Endothelial cell (in vitro differentiated cells): ENCODE results near the gene TTBK1. TPM values are rescaled to one million over a fixed set of nuclear protein-coding genes. Genes with fewer than 3 reads are reported as not detected.

Experiments
- DNase-seq: peaks from one replicate; pipeline ENCODE4 v3.0.0; 2021; ENCODE audit warnings: low spot score
- H3K27ac Mint-ChIP-seq: one replicate; pipeline ENCODE4 v1.8.0; 2021; ENCODE audit warnings: mixed read lengths, inconsistent platforms; ENCODE audit not compliant: unreplicated experiment
- H3K27me3 Mint-ChIP-seq: one replicate; pipeline ENCODE4 v1.8.0; 2021; ENCODE audit warnings: mild to moderate bottlenecking, moderate library complexity, mixed read lengths, inconsistent platforms; ENCODE audit not compliant: unreplicated experiment
- H3K36me3 Mint-ChIP-seq: one replicate; pipeline ENCODE4 v1.8.0; 2021; ENCODE audit warnings: mild to moderate bottlenecking, low read depth, mixed read lengths, inconsistent platforms; ENCODE audit not compliant: unreplicated experiment
- H3K4me1 Mint-ChIP-seq: one replicate; pipeline ENCODE4 v1.8.0; 2021; ENCODE audit warnings: mild to moderate bottlenecking, mixed read lengths, inconsistent platforms; ENCODE audit not compliant: unreplicated experiment
- H3K4me3 Mint-ChIP-seq: one replicate; pipeline ENCODE4 v1.8.0; 2021; ENCODE audit warnings: mild to moderate bottlenecking, mixed read lengths, inconsistent platforms; ENCODE audit not compliant: unreplicated experiment
- H3K9me3 Mint-ChIP-seq: one replicate; pipeline ENCODE4 v1.8.0; 2021; ENCODE audit warnings: mixed read lengths, inconsistent platforms; ENCODE audit not compliant: unreplicated experiment
- CTCF ChIP-seq: fragments of 200-600 bp; sonication (generic); IDR thresholded peaks from one replicate; pipeline ENCODE4 v1.5.0; 2021; ENCODE audit warnings: antibody characterized with exemption; ENCODE audit not compliant: unreplicated experiment
- total RNA-seq: library from RNA; stranded (reverse); fragmentation: NEBNext Ultra II Directional; extraction: Animal tissue kit (Norgen Biotek cat#: 25700); gene quantifications from one replicate; pipeline ENCODE4 v1.2.1, GENCODE V29; 2021; ENCODE audit not compliant: unreplicated experiment

Gene TTBK1
- total RNA-seq, 1 donor from 2014 or later = 1.0 TPM

- no peak for TF ChIP-seq CTCF
- Mint-ChIP-seq H3K36me3 (no peaks in the 10 kb centered on the region), H3K27me3 (peaks cover 15% of the 10 kb centered on the region), H3K4me1 (no peaks in the 10 kb centered on the region), H3K27ac (no peak overlapping the region), H3K4me3 (no peak overlapping the region), H3K9me3 (no peaks in the 10 kb centered on the region)
- no peak for DNase-seq
These were observed 2.3 kb upstream of the TTBK1 start for GRCh38 chr6:43240950-43241349.

GRCh38 chr6:43241446-43241845 lies 1.8 kb upstream of the TTBK1 start:
- H3K9me3 Mint-ChIP-seq = no peaks in the 10 kb centered on the region
- H3K4me1 Mint-ChIP-seq = no peaks in the 10 kb centered on the region
- H3K27ac Mint-ChIP-seq = no peak overlapping the region
- peaks cover 15% of the 10 kb centered on the region for H3K27me3 Mint-ChIP-seq
- no peak for DNase-seq
- TF ChIP-seq CTCF = no peak
- H3K4me3 Mint-ChIP-seq = no peak overlapping the region
- no peaks in the 10 kb centered on the region for H3K36me3 Mint-ChIP-seq

- peaks cover 6% of the 10 kb centered on the region for H3K4me1 Mint-ChIP-seq
These were observed 512 bp downstream of the TTBK1 start for GRCh38 chr6:43243664-43244321.

GRCh38 chr6:43246301-43247113 lies 3.2 kb downstream of the TTBK1 start:
- DNase-seq = peak; percentile 74
- Mint-ChIP-seq H3K4me3 (no peak overlapping the region), H3K27ac (peak overlapping the region; percentile 64), H3K36me3 (no peaks in the 10 kb centered on the region), H3K4me1 (peaks cover 15% of the 10 kb centered on the region), H3K9me3 (no peaks in the 10 kb centered on the region), H3K27me3 (peaks cover 11% of the 10 kb centered on the region)
- no peak for TF ChIP-seq CTCF

More at GRCh38 chr6:43243664-43244321, 512 bp downstream of the TTBK1 start:
- no peak for TF ChIP-seq CTCF
- Mint-ChIP-seq H3K36me3 (no peaks in the 10 kb centered on the region), H3K9me3 (no peaks in the 10 kb centered on the region), H3K27ac (no peak overlapping the region), H3K4me3 (no peak overlapping the region), H3K27me3 (peaks cover 14% of the 10 kb centered on the region)
- DNase-seq = no peak
